ENCODE results near the gene NYAP1. TPM values are rescaled to one million over a fixed set of nuclear protein-coding genes. Genes with fewer than 3 reads are reported as not detected.
A peak's percentile ranks its signal among the peaks of the same experiment; 100 is the strongest.
"Not testable (repeated sequence)": the region's sequence is repeated elsewhere in the genome, so short reads cannot be mapped to it uniquely, and the experiment has no call there.

NYAP1 gene
- total RNA-seq, 2 experiments from 2014 or later: 0.07 to 0.12 TPM

DNA sequence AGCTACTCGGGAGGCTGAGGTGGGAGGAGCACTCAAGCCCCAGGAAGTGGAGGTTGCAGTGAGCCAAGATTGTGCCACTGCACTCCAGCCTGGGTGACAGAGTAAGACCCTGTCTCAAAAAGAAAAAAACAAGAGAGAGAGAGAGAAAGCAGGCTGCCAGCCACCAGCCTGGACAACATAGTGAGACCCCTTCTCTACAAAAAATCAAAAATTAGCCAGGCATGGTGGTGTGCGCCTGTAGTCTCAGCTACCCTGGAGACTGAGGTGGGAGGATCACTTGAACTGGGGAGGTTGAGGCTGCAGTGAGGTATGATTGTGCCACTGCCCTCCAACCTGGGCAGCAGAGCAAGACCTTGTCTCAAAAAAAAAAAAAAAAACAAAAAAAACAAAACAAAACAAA, 53.0 kb downstream of the NYAP1 start:
- H3K9me3 Mint-ChIP-seq (ENCODE audit: low read depth); DNase-seq; H3K27ac Mint-ChIP-seq; H3K36me3 Mint-ChIP-seq; H3K4me3 Mint-ChIP-seq; H3K27me3 Mint-ChIP-seq; ATAC-seq: not testable (repeated sequence)
- peaks cover 25% of the 10 kb centered on the region for H3K4me1 Mint-ChIP-seq
- CTCF ChIA-PET: interaction anchor here (2.6 kb wide), 1 partner anchor 54 kb away, joined by 9 read pairs; no protein-coding TSS in a partner anchor

DNA sequence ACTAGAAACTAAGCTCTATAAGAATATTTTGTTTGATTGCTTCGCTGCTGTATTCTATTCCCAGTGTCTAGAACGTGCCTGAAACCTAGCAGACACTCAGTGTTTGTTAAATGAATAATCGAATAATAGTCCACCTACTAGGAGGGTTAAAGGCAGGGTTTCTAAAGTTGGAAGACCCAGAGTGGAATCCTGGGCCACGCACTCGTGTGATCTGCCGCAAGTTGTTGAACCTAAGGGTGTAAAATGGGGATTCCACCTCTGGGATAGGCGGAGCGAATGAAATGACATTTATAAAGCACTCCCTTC, 54.6 kb downstream of the NYAP1 start:
- DNase-seq (no peak), ATAC-seq (no peak)
- no peaks in the 10 kb centered on the region for H3K9me3 Mint-ChIP-seq (ENCODE audit: low read depth)

GRCh38 chr7:100538654-100539435, 55.1 kb downstream of the NYAP1 start, which contains the start of gene AGFG2:
AGFG2 (plus strand) TSS chr7:100539203; CDS start chr7:100539347, 144 bp downstream.
- Mint-ChIP-seq H3K27ac (peak within 1 kb of the TSS; percentile 91), H3K4me3 (peak within 1 kb of the TSS; percentile 99), H3K36me3 (peaks cover 10% of the 10 kb centered on the region), H3K27me3 (no peaks in the 10 kb centered on the region), H3K4me1 (peaks cover 45% of the 10 kb centered on the region), H3K9me3 (ENCODE audit: low read depth) (no peaks in the 10 kb centered on the region)
- DNase-seq (peak; percentile 100), ATAC-seq (peak; percentile 95)
- CTCF ChIA-PET: interaction anchor here (0.6 to 3.4 kb wide), 16 partner anchors 8 to 167 kb away, joined by 3 to 25 read pairs (median 4); partner anchors contain the start of gene POP7

More for the DNA sequence above, 54.6 kb downstream of the NYAP1 start:
- peak overlapping the region; percentile 80 for H3K27ac Mint-ChIP-seq
- H3K4me3 Mint-ChIP-seq: peak overlapping the region; percentile 99
- peaks cover 40% of the 10 kb centered on the region for H3K4me1 Mint-ChIP-seq
- CTCF ChIA-PET: interaction anchor here (0.7 to 3.4 kb wide), 10 partner anchors 8 to 167 kb away, joined by 3 to 25 read pairs (median 6); partner anchors contain the start of gene POP7
- H3K27me3 Mint-ChIP-seq: no peaks in the 10 kb centered on the region
- H3K36me3 Mint-ChIP-seq: peaks cover 9% of the 10 kb centered on the region

DNA sequence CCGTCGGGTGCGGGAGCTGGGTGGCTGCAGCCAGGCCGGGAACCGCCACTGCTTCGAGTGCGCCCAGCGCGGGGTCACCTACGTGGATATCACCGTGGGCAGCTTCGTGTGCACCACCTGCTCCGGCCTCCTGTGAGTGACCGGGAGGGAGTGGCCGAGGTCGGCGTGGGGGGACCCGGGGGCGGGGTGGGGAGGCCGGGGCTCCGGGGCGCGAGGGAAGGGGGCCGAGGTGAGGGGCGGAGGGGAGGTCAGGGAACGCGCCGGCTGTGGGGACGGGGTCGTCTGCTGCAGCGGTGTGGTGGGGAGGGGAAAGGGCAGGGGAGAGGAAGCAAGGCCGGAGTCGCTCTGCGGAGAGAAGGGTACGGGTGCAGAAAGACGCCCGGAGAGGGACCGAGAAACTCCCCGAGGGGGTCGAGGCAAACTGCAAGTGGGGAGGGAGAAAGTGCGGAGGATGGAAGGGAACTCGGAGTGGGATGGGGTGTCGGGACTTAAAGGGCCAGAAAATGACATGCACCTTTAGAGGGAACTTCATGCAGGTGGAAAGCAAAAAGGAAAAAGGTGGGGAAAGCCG, 55.8 kb downstream of the NYAP1 start:
- H3K27me3 Mint-ChIP-seq: no peaks in the 10 kb centered on the region
- H3K9me3 Mint-ChIP-seq (ENCODE audit: low read depth): no peaks in the 10 kb centered on the region
- H3K36me3 Mint-ChIP-seq: peaks cover 10% of the 10 kb centered on the region
- H3K4me1 Mint-ChIP-seq: peaks cover 52% of the 10 kb centered on the region
- DNase-seq (peak; percentile 52), ATAC-seq (no peak)
- H3K4me3 Mint-ChIP-seq: peak overlapping the region; percentile 99
- CTCF ChIA-PET: interaction anchor here (0.6 to 3.4 kb wide), 12 partner anchors 10 to 166 kb away, joined by 3 to 25 read pairs (median 4); partner anchors contain the start of gene POP7
- peak overlapping the region; percentile 91 for H3K27ac Mint-ChIP-seq

DNA sequence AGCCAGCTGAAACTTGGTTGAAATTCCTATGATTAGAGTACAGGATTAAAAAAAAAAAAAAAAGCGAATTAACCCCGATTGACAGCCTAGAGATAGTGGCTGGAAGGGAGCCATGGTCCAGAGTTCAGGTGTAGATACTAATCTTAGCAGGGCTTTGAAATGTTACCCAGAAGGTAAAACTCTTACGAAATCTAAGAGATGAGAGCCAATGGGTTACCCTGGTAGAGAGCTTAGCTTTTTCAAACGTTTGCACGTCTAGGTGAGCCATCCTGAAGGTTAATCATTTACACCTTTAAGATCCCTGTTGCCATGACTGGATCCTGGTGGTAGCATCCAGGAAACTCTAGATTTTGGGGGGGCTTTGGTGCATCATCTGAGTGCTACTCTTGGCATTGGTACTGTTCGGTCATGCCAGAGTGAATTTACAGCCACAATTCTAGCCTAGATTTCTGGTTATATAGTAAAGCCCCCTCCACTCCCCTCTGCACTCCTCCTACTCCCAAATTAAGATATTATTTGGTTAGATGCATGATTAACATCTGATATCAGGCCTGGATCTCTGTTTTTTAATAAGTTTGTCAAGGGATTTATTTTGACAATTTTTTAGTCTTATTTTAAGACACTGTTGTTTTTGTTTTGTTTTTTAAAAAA, 56.5 kb downstream of the NYAP1 start:
- Mint-ChIP-seq H3K4me1 (peaks cover 59% of the 10 kb centered on the region), H3K9me3 (ENCODE audit: low read depth) (no peaks in the 10 kb centered on the region), H3K27me3 (no peaks in the 10 kb centered on the region), H3K4me3 (peak overlapping the region; percentile 99), H3K27ac (peak overlapping the region; percentile 89), H3K36me3 (peaks cover 10% of the 10 kb centered on the region)
- no peak for DNase-seq
- no peak for ATAC-seq
- CTCF ChIA-PET: interaction anchor here (1.5 to 3.4 kb wide), 4 partner anchors 20 to 165 kb away, joined by 4 to 25 read pairs (median 6); partner anchors contain the start of gene POP7

- Mint-ChIP-seq H3K4me3 (peak overlapping the region; percentile 99), H3K4me1 (peaks cover 69% of the 10 kb centered on the region), H3K27ac (peak overlapping the region; percentile 95)
- not testable (repeated sequence) for H3K36me3 Mint-ChIP-seq; H3K9me3 Mint-ChIP-seq (ENCODE audit: low read depth); DNase-seq; H3K27me3 Mint-ChIP-seq; ATAC-seq
- CTCF ChIA-PET: interaction anchor here (0.7 to 11.5 kb wide), 9 partner anchors 11 to 98 kb away, joined by 3 to 158 read pairs (median 4); partner anchors contain the start of gene TSC22D4
Observed at GRCh38 chr7:100541309-100541708, 57.6 kb downstream of the NYAP1 start.

- H3K9me3 Mint-ChIP-seq (ENCODE audit: low read depth): no peaks in the 10 kb centered on the region
- H3K27me3 Mint-ChIP-seq: no peaks in the 10 kb centered on the region
- H3K36me3 Mint-ChIP-seq: peaks cover 12% of the 10 kb centered on the region
- ATAC-seq (no peak), DNase-seq (no peak)
- H3K27ac Mint-ChIP-seq: peak overlapping the region; percentile 95
- H3K4me3 Mint-ChIP-seq: peak overlapping the region; percentile 99
- peaks cover 86% of the 10 kb centered on the region for H3K4me1 Mint-ChIP-seq
- CTCF ChIA-PET: interaction anchor here (1.7 to 11.5 kb wide), 4 partner anchors 10 to 74 kb away, joined by 3 to 158 read pairs (median 16); partner anchors contain the start of gene TSC22D4
Observed at GRCh38 chr7:100543586-100543985, 59.9 kb downstream of the NYAP1 start.

GRCh38 chr7:100544386-100544785, 60.7 kb downstream of the NYAP1 start:
- ATAC-seq (no peak), DNase-seq (no peak)
- H3K4me1 Mint-ChIP-seq: peaks cover 93% of the 10 kb centered on the region
- H3K9me3 Mint-ChIP-seq (ENCODE audit: low read depth): no peaks in the 10 kb centered on the region
- CTCF ChIA-PET: interaction anchor here (1.6 to 11.5 kb wide), 5 partner anchors 14 to 75 kb away, joined by 5 to 158 read pairs (median 18); partner anchors contain the start of gene TSC22D4
- H3K4me3 Mint-ChIP-seq: peak overlapping the region; percentile 99
- H3K27me3 Mint-ChIP-seq: no peaks in the 10 kb centered on the region
- peak overlapping the region; percentile 95 for H3K27ac Mint-ChIP-seq
- H3K36me3 Mint-ChIP-seq: peaks cover 15% of the 10 kb centered on the region

Other genes starting within 250 kb of the NYAP1 start
- gene SPDYE3, start 176.2 kb upstream of the NYAP1 start, total RNA-seq: not detected
- gene PILRB, start 125.8 kb upstream of the NYAP1 start, total RNA-seq: 10 to 100 TPM; 46.0 to 67.8 TPM
- 1 to 10 TPM; 1.3 to 3.4 TPM for gene PILRA, start 110.4 kb upstream of the NYAP1 start, total RNA-seq
- 1 to 10 TPM; 2.6 to 3.3 TPM for gene ZCWPW1, start 55.2 kb upstream of the NYAP1 start, total RNA-seq
- gene MEPCE, start 54.1 kb upstream of the NYAP1 start, total RNA-seq: 10 to 100 TPM; 42.4 to 50.2 TPM
- gene PPP1R35, start 47.4 kb upstream of the NYAP1 start, total RNA-seq: 100 to 1,000 TPM in 1 of 2 experiments, 10 to 100 TPM in 1; 77.6 to 101 TPM
- 1 to 10 TPM; 3.8 to 5.0 TPM for gene SPACDR, start 19.7 kb upstream of the NYAP1 start, total RNA-seq
- gene TSC22D4, start 4.7 kb upstream of the NYAP1 start, total RNA-seq: 100 to 1,000 TPM; 128 to 144 TPM
- gene AGFG2, start 55.3 kb downstream of the NYAP1 start, total RNA-seq: 10 to 100 TPM; 61.4 to 82.5 TPM
- 10 to 100 TPM; 18.2 to 26.3 TPM for gene SAP25, start 90.0 kb downstream of the NYAP1 start, total RNA-seq
- gene LRCH4, start 102.2 kb downstream of the NYAP1 start, total RNA-seq: 100 to 1,000 TPM; 155 to 178 TPM
- gene FBXO24, start 102.4 kb downstream of the NYAP1 start, total RNA-seq: 1 to 10 TPM in 1 of 2 experiments, under 1 TPM in 1; 0.80 to 1.3 TPM
- 10 to 100 TPM in 1 of 2 experiments, 1 to 10 TPM in 1; 9.2 to 11.6 TPM for gene PCOLCE, start 118.4 kb downstream of the NYAP1 start, total RNA-seq
- gene MOSPD3, start 128.6 kb downstream of the NYAP1 start, total RNA-seq: 10 to 100 TPM; 22.2 to 28.8 TPM
- gene TFR2, start 157.6 kb downstream of the NYAP1 start, total RNA-seq: 10 to 100 TPM; 11.1 to 18.6 TPM
- not detected for gene ACTL6B, start 172.5 kb downstream of the NYAP1 start, total RNA-seq
- gene GNB2, start 189.8 kb downstream of the NYAP1 start, total RNA-seq: 100 to 1,000 TPM; 243 to 271 TPM
- 10 to 100 TPM; 47.1 to 53.4 TPM for gene GIGYF1, start 210.3 kb downstream of the NYAP1 start, total RNA-seq
- gene POP7, start 222.2 kb downstream of the NYAP1 start, total RNA-seq: 10 to 100 TPM; 43.6 to 53.4 TPM
- gene EPO, start 236.5 kb downstream of the NYAP1 start, total RNA-seq: not detected
- gene ZAN, start 249.7 kb downstream of the NYAP1 start, total RNA-seq: not detected

Data from activated CD8-positive, alpha-beta memory T cell treated with anti-CD3 and anti-CD28 coated beads, Interleukin-2, amount 10 ng/mL, durations not matched to agents 7 days and 5 days (primary cell).